GM10266 (cell line): Measurements from ENCODE around the gene TMEM53.

ENCODE experiments used
- DNase-seq: peaks from one replicate; pipeline ENCODE4 v3.0.0; 2012; ENCODE audit errors: extremely low spot score
- TF ChIP-seq, protein P1 (sequence below): IDR thresholded peaks from 2 replicates; pipeline ENCODE4 v1.5.1; 2012; ENCODE audit warnings: mild to moderate bottlenecking, low read depth; ENCODE audit not compliant: control insufficient read depth, insufficient read depth; ENCODE audit errors: missing control alignments

Gene TMEM53

DNA sequence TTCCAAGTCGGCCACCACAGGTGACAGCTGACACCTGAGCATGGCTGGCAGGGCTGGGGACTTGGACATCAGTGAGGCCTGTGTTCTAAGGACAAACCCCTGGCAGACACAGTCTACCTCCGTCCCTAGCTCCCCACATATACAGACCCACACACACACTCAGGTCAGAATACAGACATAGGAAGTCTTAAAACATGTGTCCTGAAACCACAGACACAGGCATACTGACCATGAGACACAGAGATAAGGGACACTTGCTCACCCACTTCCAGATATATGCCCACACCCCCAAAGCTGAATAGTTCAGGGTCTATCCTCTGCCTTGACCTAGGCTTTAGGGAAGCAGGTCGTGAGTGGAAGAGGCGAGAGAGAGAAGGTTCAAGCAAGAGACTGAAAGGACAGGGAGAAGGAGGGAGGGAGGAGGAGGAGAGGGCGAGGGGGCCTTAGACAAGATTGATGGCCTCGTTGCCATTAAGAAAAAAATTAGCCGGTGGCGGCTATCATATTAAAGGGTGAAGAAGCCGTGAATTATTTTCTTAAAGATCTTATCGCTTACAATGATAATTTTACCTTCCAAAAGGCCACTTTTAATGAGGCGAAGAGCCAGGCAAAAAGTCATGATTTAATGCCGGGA, 49.9 kb downstream of the TMEM53 start:
- no peak for DNase-seq
- TF ChIP-seq, protein P1, sequence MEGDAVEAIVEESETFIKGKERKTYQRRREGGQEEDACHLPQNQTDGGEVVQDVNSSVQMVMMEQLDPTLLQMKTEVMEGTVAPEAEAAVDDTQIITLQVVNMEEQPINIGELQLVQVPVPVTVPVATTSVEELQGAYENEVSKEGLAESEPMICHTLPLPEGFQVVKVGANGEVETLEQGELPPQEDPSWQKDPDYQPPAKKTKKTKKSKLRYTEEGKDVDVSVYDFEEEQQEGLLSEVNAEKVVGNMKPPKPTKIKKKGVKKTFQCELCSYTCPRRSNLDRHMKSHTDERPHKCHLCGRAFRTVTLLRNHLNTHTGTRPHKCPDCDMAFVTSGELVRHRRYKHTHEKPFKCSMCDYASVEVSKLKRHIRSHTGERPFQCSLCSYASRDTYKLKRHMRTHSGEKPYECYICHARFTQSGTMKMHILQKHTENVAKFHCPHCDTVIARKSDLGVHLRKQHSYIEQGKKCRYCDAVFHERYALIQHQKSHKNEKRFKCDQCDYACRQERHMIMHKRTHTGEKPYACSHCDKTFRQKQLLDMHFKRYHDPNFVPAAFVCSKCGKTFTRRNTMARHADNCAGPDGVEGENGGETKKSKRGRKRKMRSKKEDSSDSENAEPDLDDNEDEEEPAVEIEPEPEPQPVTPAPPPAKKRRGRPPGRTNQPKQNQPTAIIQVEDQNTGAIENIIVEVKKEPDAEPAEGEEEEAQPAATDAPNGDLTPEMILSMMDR: no peak

DNA sequence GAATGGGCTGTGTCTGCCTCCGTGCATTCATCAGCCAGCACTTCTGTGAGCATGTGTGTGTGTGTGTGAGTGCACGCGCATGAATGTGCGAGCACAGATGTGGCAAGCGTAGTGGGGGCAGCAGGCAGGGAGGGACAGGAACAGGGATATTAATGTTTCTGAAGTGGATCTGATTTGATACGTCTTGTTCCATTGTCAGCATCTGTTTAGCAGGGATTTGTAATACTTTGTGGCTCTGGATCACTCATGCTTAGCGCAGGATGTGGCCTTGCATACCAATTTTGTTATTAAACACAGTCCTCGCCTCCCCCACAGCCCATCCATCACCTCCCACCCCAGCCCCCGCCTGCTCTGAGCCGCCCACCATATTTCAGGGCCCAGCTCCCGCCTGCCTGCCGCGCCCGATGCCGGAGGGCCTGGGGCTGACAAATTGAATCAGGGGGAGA, 52.4 kb downstream of the TMEM53 start:
- TF ChIP-seq, protein P1: no peak
- DNase-seq: no peak

DNA sequence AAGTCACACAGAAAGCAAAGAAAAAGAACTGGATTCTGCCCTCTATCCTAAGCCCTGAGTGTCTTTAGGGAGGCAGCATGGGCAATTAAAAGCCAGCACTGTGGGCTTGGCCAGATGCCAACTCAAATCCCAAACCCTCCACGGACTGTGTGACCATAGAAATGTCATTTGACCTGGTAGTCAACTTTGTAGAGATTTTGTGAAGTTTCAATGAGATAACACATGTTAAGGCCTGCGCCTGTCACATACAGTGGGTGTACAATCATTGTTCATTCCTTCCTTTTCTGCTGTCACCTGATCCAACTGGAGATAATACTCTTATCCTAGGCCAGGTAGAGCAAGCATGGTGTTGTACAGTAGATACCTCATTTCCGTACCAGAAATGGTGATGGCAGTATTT, 54.2 kb downstream of the TMEM53 start:
- TF ChIP-seq, protein P1: no peak
- no peak for DNase-seq

DNA sequence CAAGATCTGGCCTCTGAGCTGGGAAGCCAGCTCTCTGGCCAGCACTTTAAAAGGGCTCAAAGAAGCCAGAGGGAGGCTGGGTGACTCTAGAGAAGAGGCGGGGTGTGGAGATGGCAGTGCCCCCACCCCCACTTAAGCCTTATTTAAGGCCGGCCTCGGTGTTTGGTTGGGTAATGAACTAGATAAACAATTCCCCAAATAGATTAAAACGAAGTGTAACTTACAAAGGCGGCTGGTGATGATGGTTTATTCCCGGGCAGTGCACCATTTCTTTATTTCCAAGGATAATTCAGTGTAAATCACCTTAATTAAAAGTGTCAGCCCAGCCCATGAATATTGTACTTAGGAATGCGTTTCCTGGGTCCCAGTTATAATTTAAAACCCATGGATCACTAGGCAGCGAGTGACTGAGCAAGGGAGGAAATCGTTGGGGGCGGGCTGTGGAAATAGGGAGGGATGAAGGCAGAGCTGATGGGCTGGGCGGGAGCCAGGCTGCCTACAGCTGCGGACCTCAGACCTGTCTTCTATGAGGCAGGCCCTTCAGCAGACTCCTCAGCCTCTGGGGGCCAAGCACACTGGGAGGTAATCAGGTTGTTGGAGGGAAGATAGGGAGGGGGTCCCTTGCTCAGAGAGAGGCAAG, 54.9 kb downstream of the TMEM53 start:
- TF ChIP-seq, protein P1: no peak
- DNase-seq: no peak

DNA sequence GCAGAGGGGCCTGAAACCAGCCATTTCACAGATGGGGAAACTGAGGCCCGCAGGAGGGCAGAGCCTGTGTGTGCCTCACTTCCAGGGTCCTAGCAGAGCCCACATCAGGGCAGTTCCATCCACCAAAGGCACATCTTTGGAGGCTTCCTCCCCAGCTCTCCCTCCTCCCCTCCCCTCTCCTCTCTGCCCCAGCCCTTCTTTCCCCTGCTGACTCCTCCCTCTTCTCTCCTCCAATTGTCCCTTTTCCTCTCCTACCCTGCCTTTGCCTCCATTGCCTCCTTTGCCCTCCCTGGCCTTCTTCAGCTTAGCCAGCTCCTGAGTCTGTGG, 56.6 kb downstream of the TMEM53 start:
- DNase-seq: peak; percentile 33
- TF ChIP-seq, protein P1: no peak

DNA sequence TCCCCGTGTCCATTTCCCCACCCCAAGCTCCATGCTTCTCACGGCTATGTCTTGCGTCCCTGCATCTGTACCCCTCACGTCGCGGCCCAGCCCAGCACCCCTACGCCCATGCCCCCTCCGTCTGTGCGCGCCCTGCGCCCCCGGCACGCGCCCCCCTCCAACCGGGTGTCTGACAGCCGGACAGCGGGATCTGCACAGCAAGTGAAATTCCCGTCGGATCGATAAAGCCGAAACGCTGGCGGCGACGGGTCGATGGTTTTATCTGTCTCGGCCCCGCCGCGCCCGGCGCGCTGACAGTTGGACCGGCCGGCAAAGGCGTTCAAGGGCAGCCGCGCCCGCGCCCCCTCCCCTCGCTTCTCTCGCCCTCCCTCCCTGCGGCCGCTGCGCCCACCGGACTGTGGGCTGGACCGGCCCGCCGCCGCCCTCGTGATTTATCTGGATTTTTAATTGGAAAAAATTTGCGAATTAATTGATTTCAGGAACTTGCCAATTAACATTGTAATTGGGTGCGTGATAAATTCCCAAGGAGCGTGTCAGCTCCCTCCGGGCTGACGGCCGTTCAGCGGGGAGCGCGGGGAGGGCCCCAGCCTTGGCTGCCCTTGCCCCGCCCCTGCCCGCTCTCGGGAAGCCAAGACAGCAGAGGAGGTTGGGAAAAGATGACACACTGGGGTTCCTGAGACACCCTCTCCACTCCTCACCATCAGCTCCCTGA, 57.1 kb downstream of the TMEM53 start:
- DNase-seq: no peak
- TF ChIP-seq, protein P1: no peak

DNA sequence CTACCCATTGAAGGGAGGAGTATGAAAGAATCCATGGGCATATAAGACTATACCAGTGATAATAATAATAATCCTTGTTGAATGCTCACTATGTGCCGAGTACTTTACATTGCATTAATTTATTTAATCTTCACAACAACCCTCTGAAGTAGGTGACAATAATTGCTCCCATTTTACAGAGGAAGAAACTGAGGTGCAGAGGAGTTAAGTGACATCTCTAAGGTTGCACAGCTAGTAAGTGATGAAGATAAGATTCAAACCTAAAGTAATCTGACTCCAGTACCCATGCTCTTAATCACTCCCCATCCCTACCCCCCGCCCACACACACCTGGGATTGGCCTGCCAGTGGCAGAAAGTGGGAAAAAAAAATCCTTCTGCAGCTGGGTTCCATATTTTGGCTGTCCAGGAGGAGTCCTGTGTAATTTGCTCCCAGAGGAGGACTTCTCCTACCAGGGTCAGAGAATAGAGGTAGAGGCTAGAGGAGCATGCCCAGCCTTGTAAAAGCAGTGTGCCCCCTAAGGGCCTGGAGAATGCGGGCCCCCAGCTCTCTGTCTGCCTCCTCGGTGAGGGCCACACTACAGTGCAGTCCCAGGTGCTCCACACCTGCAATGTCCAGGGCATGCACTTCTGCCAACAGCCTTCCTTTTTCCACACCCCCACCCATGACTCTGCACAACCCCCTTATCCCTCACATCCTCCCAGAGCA, 57.8 kb downstream of the TMEM53 start:
- TF ChIP-seq, protein P1: no peak
- DNase-seq: no peak
